Fibroblast of skin of right quadriceps (primary cell): Measurements from ENCODE around the gene SLC43A3.
"Not testable (repeated sequence)": the region's sequence is repeated elsewhere in the genome, so short reads cannot be mapped to it uniquely, and the experiment has no call there.

Source experiments
- DNase-seq: peaks from one replicate; pipeline ENCODE4 v3.0.0-alpha.2; 2013

SLC43A3 gene

DNA sequence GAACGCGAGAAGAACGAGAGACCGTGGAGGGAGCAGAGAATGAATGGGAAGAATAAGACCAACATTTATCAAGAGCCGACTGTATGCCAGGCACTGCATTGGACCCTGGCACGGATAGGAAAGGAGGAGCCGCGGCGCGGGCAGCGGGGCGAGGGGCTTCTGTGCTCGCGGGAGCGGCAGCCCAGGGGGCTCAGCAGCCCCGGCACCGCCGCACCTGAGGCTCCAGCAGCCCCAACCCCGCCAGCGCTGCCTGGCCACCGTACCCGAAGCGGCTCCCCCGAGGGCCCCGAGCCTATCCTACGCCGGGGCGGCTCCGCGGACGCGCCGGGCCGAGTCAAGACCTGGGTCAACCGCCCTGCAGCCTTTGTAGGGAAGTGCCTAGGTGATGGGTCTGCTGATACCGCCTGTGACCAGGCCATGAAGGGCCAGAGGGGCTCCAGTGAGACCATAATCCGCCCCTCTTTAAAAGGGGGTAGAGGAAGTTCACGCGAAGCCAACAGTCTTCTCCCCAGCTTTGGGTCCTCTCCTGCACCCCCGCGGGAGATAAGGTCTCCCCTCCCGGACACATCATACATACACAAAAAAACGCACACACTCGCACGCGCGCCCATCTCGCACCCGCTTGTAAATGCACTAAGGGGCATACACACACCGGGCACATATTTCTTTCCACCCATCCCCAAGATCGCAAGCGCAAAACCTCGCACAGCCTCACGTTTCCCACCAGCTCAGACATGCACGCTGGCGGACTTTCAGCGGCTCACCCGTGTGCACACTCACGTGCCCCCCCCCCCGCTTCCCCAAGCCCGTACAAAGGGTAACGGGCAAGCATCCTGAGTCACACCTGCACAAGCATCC, 32.5 kb upstream of the SLC43A3 start:
- DNase-seq = no peak

GRCh38 chr11:57458410-57459163, 31.7 kb upstream of the SLC43A3 start:
- no peak for DNase-seq

DNA sequence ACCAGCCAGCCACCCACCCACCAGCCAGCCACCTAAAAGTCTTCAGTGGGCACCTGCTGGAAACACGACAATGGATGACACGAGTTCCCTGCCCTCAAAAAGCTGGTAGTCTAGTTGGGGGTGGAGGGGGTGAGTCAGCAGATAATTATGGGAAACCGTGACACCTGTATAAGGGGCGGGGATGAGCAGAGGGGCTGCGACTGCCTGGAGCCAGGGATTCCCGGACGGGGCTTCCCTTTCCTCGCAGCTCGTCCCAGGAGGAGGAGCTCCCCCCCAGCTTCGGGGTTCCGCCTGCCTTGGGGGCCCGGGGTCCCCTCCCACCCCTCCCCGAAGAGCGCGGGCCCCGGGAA, 31.1 kb upstream of the SLC43A3 start:
- DNase-seq = no peak

DNA sequence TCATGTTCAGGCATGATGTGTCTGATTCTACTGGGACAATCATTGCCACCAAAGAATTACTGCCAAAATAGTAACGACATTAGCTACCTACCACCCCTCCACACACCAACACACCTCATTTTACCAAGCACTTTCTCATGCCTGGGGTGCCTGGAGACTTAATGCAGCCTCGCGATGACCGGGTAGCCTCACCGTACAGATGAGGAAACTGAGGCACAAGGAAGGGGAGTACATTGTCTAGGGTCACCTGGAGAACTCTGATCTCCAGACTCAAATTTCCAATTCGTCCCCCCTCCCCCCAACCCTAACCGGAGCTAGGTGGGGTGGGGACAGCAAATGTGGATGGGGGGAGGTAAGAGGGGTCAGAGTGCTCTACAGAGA, 30.7 kb upstream of the SLC43A3 start:
- no peak for DNase-seq

DNA sequence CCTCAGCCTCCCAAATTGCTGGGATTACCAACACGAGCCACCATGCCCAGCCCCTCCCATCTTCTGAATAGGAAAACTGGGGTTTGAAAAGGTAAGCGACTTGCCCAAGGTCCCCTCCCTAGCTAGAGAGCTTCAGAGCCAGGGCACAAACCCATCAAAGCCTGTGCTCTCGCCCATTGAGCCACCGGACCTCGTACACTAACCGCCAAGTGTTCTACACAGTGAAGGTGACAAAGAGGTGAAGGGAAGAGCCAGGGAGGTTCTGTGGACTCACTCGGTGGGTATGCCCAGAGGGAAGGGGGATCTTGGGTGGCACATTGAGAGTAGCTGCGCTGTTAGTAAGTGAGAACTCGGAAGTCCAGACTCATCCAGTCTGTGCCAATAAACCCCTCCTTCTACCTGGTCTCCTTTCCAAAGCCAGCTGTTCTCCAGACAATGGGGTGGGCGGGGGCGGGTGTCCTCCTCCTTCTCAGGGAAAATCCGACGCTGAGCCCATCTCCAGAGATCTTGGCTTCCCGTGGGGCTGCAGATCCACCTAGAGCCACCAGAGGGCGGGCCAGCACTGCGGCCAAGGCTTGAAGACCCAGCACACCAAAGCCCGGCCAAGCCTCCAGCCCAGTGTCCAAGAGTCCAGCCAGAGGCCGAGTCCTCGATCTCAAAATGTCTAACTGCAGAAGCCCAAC, 30.2 kb upstream of the SLC43A3 start:
- peak; percentile 56 for DNase-seq

DNA sequence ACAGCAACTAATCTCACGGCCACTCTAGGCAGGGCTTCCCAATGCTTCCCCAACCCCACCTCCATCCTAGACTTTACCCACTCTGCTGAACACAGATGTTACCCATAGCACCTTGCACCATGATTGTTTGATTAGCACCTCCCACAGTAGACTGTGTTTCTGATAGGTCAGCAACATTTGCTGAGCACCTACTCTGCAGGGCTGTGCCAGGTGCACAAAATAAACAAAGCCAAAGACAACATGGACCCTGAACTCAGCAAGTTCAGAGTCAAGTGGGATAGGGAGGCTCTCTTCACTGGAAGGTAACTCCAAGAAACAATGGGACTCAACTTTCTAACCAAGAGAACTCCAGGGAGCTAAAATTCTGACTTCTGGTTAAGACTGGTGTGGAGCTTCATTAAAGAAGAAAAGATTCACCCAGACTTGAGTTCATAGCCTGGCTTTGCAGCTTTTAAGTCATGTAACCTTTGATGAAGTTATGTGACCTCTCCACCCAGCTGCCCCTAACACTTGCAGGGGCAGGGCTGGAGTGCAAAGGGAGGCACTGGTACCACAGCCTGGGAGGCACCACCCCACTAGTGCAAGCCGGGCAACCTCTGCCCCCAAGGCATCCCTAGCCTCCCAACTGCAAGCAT, 26.7 kb upstream of the SLC43A3 start:
- DNase-seq = no peak

DNA sequence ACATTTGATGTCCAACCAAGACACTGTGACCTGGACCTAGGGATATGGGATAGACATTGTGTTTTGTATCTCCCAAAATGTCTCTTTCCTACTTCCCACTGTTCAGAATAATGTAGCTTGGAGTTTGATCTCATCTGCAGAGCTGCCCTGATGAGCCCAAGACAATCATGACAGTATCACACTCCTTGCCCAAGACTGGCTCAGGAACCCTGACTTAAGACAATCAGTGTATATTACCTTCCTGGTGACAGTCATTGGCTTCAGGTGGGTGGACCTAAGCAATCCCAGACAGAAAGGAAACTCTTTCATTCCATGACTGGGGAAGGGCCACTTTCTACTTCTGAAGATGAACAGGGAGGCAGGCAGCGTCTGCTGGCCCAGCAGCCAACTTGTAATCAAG, 19.1 kb upstream of the SLC43A3 start:
- DNase-seq = no peak

DNA sequence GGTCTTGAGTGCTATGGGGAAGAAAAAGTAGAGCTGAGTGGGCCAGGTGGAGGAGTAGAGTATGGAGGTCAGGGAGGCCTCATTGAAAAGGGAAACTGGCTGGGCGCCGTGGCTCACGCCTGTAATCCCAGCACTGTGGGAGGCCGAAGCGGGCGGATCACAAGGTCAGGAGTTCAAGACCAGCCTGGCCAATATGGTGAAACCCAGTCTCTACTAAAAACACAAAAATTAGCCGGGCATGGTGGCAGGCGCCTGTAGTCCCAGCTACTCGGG, 18.1 kb upstream of the SLC43A3 start:
- DNase-seq = not testable (repeated sequence)

DNA sequence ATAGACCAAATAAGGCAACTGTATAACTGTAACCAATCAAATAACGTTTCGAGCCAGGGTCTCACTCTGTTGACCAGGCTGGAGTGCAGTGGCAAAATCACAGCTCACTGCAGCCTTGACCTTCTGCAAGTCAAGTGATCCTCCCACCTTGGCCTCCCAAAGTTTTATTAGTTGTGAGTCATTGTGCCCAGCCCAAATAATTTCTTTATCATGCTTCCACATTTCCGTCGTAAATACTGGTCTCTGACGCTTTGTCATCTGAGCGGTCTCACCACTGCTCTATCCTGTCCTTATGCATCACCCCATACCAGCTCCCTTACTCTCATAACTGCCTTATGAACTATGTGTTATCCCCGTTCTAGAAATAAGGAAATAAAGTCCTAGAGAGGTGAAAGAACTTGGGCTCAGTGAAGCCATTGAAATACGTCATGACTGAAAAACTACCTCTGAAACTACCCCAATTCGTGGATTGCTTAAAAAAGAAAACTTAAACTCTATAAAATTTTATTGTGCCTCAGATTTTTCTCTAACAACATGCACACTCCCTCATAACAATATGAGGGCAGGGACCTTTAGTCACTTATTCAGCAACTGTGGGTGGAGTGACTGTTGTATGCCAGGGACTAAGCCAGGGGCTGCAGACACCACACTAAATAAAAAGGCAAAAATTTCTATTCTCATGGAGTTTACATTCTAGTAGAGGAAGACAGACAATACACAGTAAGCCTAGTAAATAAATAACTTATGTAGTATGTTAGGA, 17.6 kb upstream of the SLC43A3 start:
- DNase-seq = no peak

- no peak for DNase-seq
These were observed 14.0 kb upstream of the SLC43A3 start for GRCh38 chr11:57440744-57441414.

- no peak for DNase-seq
These were observed 12.9 kb upstream of the SLC43A3 start for GRCh38 chr11:57439786-57440185.

GRCh38 chr11:57438345-57439285, 11.7 kb upstream of the SLC43A3 start:
- DNase-seq = no peak

DNA sequence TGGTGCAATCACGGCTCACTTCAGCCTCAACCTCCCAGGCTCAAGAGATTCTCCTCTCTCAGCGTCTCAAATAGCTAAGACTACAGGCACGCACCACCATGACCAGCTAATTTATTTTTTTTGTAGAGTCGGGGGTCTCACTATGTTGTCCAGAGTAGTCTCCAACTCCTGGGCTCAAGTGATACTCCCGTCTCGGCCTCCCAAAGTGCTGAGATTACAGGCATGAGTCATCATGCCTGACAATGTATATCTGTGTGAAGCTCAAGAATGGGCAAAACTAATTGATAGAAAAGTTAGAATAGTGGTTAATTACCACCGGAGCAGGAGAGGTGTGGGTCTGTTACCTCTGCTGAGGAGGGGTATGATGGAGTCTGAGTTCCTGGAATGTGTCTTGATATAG, 9.1 kb upstream of the SLC43A3 start:
- DNase-seq = no peak

DNA sequence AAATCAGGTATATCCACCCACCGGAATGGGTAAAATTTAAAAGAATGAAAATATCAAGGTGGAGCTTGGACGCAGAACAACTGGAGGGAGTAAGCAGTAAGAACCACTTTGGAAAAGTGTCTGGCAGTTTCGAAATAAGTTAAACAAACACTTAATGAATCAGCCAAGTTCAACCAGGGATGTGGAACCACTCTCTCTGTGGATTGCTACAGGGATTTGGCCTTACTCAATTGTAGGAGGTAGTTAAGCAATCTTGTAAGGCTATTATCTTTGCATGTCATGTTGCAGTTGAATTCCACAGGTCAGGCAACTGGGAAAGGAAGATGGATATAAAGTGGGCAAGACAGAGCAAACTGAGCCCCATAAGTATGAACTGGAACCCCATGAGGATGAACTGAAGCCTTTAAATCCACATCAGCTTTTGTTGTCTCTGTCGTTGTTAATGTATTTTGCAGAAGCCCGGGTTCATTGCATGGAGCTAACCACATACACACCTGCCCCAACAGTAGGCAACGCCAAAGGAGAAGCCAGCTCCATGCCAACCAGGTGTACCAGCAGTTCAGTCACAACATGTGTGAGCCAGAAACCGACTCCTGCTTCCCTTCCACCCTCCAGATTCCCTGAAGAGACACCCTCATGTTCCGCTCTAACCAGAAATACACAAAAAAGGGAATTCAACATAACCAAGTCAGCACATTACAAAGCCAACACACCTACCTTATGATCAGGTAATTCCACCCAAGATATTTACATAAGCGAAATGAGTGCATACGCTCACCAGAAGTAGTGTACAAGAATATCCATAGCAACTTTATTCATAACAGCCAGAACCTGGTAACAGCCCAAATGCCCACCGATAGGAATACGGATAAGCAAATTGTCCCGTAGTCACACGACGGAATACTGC, 8.0 kb upstream of the SLC43A3 start:
- DNase-seq = peak; percentile 92

- DNase-seq = peak; percentile 76
These were observed 5.8 kb upstream of the SLC43A3 start for GRCh38 chr11:57432714-57433163.

DNA sequence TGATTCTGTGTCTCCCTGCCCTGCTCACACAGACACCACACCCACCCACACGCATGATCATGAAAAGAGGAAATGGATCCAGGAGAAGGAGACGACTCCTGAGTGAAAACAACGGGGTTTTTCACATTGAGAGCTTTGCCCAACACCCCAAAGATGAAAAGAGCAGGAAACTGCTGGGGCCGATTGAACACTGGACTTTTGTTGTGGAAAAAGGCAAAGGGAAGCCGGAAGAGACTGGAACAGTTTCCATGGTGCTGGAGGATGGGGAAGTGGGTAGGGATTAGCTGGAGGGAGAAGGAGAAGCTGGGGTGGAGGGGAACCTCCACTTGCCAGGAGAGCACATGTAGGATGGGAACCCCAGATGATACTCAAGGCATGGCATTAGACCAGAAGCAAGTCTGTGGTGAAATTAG, 5.2 kb upstream of the SLC43A3 start:
- no peak for DNase-seq

DNA sequence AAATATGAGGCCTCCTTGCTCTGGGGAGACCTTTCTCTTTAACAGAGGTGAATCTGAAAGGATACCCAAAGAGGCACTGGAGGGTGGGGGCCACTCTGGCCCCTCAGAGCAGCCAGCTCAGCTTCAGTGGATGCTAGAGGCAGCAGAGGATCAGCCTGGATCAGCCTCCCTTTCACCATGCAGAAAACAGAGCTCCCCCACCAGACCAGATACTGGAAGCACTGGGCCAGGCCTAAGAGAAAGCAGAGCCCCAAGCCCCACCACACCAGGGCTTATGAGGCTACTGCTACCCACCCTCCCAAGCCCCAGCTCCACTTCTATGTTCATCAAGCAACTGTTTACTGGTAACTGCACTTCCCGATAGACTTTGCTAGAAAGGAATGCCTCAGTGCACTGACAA, 4.0 kb upstream of the SLC43A3 start:
- no peak for DNase-seq

DNA sequence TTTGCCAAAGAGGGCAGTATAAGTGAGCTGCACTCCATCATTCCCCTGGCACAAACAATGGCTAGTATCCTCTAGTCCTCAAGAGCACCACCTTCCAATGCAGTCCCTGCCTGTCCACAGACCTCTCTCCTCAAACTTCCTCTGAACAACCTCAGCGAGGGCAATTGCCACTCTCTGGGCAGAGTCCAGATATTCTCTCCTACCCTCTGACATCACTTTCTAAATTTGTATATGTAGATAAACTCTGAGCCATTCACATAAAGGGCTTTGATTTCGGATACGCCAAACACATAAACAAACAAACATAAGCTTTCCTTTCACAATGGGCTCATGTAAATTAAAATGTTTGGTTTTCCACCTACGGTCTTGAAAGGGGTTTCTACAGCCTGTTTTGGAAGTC, 3.0 kb upstream of the SLC43A3 start:
- DNase-seq = no peak

- DNase-seq = no peak
These were observed 1.7 kb upstream of the SLC43A3 start for GRCh38 chr11:57428643-57429042.

- DNase-seq = no peak
These were observed 784 bp upstream of the SLC43A3 start for GRCh38 chr11:57427727-57428082.
